Nephron progenitor cell (in vitro differentiated cells): ENCODE results near the gene HCFC2.

Experiments used
- DNase-seq: peaks from one replicate; pipeline ENCODE4 v3.0.0; 2021
- H3K27ac Mint-ChIP-seq: 2 replicates; pipeline ENCODE4 v1.8.0; 2021; ENCODE audit warnings: mild to moderate bottlenecking, moderate library complexity, mixed read lengths
- H3K27me3 Mint-ChIP-seq: 2 replicates; pipeline ENCODE4 v1.8.0; 2021; ENCODE audit warnings: mild to moderate bottlenecking, low read depth, mixed read lengths; ENCODE audit not compliant: poor library complexity
- H3K36me3 Mint-ChIP-seq: 2 replicates; pipeline ENCODE4 v1.8.0; 2021; ENCODE audit warnings: low read depth, mixed read lengths
- H3K4me1 Mint-ChIP-seq: 2 replicates; pipeline ENCODE4 v1.8.0; 2021; ENCODE audit warnings: mixed read lengths
- H3K4me3 Mint-ChIP-seq: 2 replicates; pipeline ENCODE4 v1.8.0; 2021; ENCODE audit warnings: mild to moderate bottlenecking, moderate library complexity, mixed read lengths
- H3K9me3 Mint-ChIP-seq: 2 replicates; pipeline ENCODE4 v1.8.0; 2021; ENCODE audit warnings: mild to moderate bottlenecking, moderate library complexity, mixed read lengths
- TF ChIP-seq, protein P1 (sequence below): fragments of 200-600 bp; sonication (generic); IDR thresholded peaks from 2 replicates; pipeline ENCODE4 v1.5.0; 2021; ENCODE audit warnings: antibody characterized with exemption

Gene HCFC2

DNA sequence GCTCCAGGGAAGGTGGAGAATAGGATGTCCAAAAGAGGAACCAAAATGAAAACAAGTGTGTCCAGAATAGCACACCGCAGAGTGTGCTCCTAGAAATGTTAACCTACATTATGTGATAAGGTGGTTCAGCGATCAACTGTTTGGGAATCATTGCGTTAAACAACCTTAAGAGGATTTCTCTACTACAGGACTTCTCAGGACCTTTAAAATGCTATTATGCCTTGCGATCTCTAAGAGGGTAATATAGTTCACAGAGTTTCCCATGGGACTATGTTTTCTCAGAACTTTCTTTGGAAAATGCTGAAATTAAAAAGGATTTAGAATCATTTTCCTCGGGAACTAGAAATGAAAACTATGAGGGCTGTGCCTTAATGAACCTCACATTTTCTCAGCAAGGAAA is 16.2 kb upstream of the HCFC2 start:
- Mint-ChIP-seq H3K27ac (no peak overlapping the region), H3K4me3 (peak overlapping the region; percentile 88), H3K9me3 (no peaks in the 10 kb centered on the region), H3K4me1 (peaks cover 38% of the 10 kb centered on the region), H3K36me3 (no peaks in the 10 kb centered on the region), H3K27me3 (peaks cover 27% of the 10 kb centered on the region)
- DNase-seq = no peak
- TF ChIP-seq, protein P1, sequence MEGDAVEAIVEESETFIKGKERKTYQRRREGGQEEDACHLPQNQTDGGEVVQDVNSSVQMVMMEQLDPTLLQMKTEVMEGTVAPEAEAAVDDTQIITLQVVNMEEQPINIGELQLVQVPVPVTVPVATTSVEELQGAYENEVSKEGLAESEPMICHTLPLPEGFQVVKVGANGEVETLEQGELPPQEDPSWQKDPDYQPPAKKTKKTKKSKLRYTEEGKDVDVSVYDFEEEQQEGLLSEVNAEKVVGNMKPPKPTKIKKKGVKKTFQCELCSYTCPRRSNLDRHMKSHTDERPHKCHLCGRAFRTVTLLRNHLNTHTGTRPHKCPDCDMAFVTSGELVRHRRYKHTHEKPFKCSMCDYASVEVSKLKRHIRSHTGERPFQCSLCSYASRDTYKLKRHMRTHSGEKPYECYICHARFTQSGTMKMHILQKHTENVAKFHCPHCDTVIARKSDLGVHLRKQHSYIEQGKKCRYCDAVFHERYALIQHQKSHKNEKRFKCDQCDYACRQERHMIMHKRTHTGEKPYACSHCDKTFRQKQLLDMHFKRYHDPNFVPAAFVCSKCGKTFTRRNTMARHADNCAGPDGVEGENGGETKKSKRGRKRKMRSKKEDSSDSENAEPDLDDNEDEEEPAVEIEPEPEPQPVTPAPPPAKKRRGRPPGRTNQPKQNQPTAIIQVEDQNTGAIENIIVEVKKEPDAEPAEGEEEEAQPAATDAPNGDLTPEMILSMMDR = no peak

DNA sequence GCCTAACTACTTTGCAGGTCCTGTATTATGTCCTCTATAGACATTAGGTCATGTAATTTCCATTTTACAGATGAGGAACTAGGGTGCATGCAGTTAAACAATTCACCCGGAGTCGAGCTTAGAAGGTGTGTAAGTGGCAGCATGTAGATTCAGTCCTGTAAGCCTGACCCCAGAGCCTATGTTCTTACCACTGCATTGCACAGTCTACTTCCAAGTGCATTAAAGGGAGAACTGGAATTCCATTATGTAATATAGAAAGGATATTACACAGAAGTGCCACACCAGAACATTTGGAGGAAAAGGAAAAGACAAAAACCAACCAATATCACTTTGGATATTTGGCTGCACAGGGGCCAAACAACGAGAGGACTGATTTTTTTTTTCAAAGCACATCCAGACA is 15.5 kb upstream of the HCFC2 start:
- TF ChIP-seq, protein P1 = no peak
- H3K36me3 Mint-ChIP-seq = no peaks in the 10 kb centered on the region
- DNase-seq = no peak
- peaks cover 38% of the 10 kb centered on the region for H3K4me1 Mint-ChIP-seq
- H3K9me3 Mint-ChIP-seq = no peaks in the 10 kb centered on the region
- peak overlapping the region; percentile 88 for H3K4me3 Mint-ChIP-seq
- H3K27ac Mint-ChIP-seq = no peak overlapping the region
- peaks cover 27% of the 10 kb centered on the region for H3K27me3 Mint-ChIP-seq

DNA sequence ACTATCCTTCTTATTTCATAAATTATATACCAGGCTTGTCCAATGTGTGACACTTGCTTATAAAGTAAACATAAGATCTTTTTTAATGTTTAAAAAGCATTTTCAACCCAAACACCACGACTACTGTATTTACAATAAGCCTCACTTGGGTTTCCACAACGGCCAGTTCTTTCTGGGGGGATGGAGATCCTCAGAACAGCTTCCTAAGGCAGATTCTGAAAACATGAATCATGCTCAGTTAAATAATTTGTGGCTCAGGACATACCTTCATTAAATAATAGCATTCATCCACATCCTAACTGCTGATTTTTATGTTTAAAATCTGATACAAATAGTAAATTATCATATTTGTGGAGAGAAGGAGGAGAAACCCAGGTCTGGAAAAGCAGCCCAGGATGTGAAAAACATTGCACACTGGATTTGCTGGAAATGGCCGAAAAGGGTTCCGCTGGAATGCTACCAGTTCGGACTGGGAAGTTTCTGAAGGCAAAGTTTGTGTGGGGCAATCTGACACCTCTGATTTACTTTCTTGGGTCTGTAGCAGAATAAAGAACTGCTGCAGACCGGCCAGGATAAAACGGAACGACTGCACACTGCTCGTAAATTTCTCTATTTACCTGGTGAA is 14.9 kb upstream of the HCFC2 start:
- H3K36me3 Mint-ChIP-seq = no peaks in the 10 kb centered on the region
- H3K4me3 Mint-ChIP-seq = peak overlapping the region; percentile 88
- peak overlapping the region; percentile 58 for H3K27ac Mint-ChIP-seq
- no peaks in the 10 kb centered on the region for H3K9me3 Mint-ChIP-seq
- DNase-seq = no peak
- TF ChIP-seq, protein P1 = no peak
- H3K27me3 Mint-ChIP-seq = peaks cover 26% of the 10 kb centered on the region
- peaks cover 37% of the 10 kb centered on the region for H3K4me1 Mint-ChIP-seq

DNA sequence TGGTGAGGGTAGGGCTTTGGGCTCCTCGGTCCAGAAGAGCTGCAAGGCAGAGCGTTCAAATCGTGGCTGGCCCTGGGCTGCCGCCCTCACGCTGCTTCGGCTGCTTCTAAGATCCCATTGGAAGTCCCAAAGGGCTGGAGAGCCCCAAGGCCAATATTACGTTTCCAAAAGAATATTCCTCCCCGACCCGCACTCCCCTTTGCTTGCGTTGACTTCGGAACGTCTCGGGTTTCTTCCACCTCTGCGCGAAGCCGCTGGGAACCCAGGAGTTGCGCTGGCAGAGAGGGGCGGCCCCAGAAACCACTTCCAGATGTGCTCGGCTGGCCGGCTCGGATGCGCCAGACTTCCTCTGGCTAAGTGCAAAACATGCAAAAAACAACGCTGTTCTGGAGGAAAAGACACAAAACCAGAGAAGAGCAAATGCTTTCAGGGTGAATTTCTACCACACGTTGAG is 14.4 kb upstream of the HCFC2 start, which contains the start of gene GLT8D2:
TSS of gene GLT8D2 (minus strand) at position 285 of the 454 bp plus-strand sequence. CDS start 30,539 bp downstream, outside the sequence.
- no peaks in the 10 kb centered on the region for H3K36me3 Mint-ChIP-seq
- TF ChIP-seq, protein P1 = no peak
- H3K9me3 Mint-ChIP-seq = no peaks in the 10 kb centered on the region
- peak; percentile 77 for DNase-seq
- H3K4me1 Mint-ChIP-seq = peaks cover 31% of the 10 kb centered on the region
- peak within 1 kb of the TSS; percentile 88 for H3K4me3 Mint-ChIP-seq
- peaks cover 26% of the 10 kb centered on the region for H3K27me3 Mint-ChIP-seq
- peak within 1 kb of the TSS; percentile 58 for H3K27ac Mint-ChIP-seq

DNA sequence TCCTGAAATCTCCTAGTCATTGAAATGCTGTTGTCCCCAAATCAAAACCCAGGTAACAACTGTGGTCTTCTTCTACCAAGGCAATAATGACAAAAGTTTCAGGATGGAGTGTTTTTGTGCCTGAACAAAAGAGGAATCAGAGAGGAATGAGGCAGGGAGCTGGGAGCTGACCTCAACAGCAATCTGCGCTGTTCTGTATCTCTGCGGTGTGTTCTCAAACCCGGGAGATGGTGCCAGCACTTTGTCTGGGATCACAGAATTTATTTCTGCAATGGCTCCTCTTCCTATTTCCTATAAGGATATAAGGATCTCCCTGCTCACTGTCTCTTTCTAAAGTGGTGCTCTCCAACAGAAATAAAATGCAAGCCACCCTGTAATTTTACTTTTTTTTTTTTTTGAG is 13.9 kb upstream of the HCFC2 start:
- no peaks in the 10 kb centered on the region for H3K36me3 Mint-ChIP-seq
- TF ChIP-seq, protein P1 = no peak
- H3K4me1 Mint-ChIP-seq = peaks cover 26% of the 10 kb centered on the region

More for the DNA sequence above, 13.9 kb upstream of the HCFC2 start:
- Mint-ChIP-seq H3K27ac (no peak overlapping the region), H3K4me3 (peak overlapping the region; percentile 88), H3K9me3 (no peaks in the 10 kb centered on the region), H3K27me3 (peaks cover 26% of the 10 kb centered on the region)
- DNase-seq = no peak
